ENCODE results near the gene SF3B2. TPM values are rescaled to one million over a fixed set of nuclear protein-coding genes. Genes with fewer than 3 reads are reported as not detected.

The SF3B2 gene
- polyA plus RNA-seq, 3 donors, result 32.1 to 107 (median 52.6) TPM

- H3K4me1 Mint-ChIP-seq, result peaks cover 38% of the 10 kb centered on the region
- H3K4me3 ChIP-seq (replicated peaks in 1 of 3; ENCODE audit: low read depth in 2 of 3, low read length in 3 of 3), result no peak overlapping the region
- no peak overlapping the region for H3K27ac Mint-ChIP-seq
- H3K79me2 ChIP-seq (ENCODE audit: insufficient read depth, low read length), result peaks cover 57% of the 10 kb centered on the region
- WGBS (ENCODE audit: insufficient coverage), result no CpG with 5 or more reads among the region's 1 CpG
- no peak overlapping the region for H2AFZ ChIP-seq (ENCODE audit: insufficient read depth, low read depth, low read length, poor library complexity, severe bottlenecking)
- peaks cover 34 to 51% of the 10 kb centered on the region in 2 donors for H3K36me3 Mint-ChIP-seq
- no peaks in the 10 kb centered on the region for H3K9me3 ChIP-seq (replicated peaks in 1 of 2; ENCODE audit: control insufficient read depth in 1 of 2, insufficient read depth in 1 of 2, low read length in 2 of 2)
- H4K20me1 ChIP-seq (ENCODE audit: insufficient read depth, low read length), result peaks cover 18% of the 10 kb centered on the region
- no peak for DNase-seq
- peaks cover 0 to 5% (median 1%) of the 10 kb centered on the region in 3 donors for H3K27me3 Mint-ChIP-seq (ENCODE audit: low read depth in 3 of 3)
- no peak for TF ChIP-seq CTCF (IDR thresholded peaks at IDR 0.05)
- H3K4me2 ChIP-seq (replicated peaks; ENCODE audit: extremely low read depth, low read length, poor library complexity, severe bottlenecking), result no peak overlapping the region
- no peaks in the 10 kb centered on the region for H3K27me3 ChIP-seq (ENCODE audit: control insufficient read depth in 2 of 2, insufficient read depth in 2 of 2, low read length in 2 of 2)
- intact Hi-C loops (cut with micrococcal nuclease), result loop anchor here in 1 of 2 donors (5.0 kb wide), 2 partner anchors 39 to 59 kb away; no protein-coding TSS in a partner anchor
- H3K36me3 ChIP-seq (replicated peaks in 1 of 2; ENCODE audit: control insufficient read depth in 1 of 2, insufficient read depth in 2 of 2, low read length in 2 of 2), result peaks cover 4 to 41% of the 10 kb centered on the region in 2 donors
- H3K4me3 Mint-ChIP-seq, result no peak overlapping the region
- H3K9me3 Mint-ChIP-seq, result peaks cover 0 to 2% (median 0%) of the 10 kb centered on the region in 7 donors
- no peak overlapping the region for H3K9ac ChIP-seq (ENCODE audit: insufficient read depth, low read length, poor library complexity, severe bottlenecking)
- no peak overlapping the region for H3K27ac ChIP-seq (ENCODE audit: low read depth in 1 of 2, low read length in 2 of 2)
- H3K4me1 ChIP-seq (ENCODE audit: control insufficient read depth in 1 of 2, insufficient read depth in 2 of 2, low read length in 2 of 2), result peaks cover 22 to 32% of the 10 kb centered on the region in 2 donors
Observed at GRCh38 chr11:66073669-66074068, 21.5 kb downstream of the SF3B2 start.

GRCh38 chr11:66075273-66075672 is 23.1 kb downstream of the SF3B2 start:
- H3K9ac ChIP-seq (ENCODE audit: insufficient read depth, low read length, poor library complexity, severe bottlenecking), result no peak overlapping the region
- Mint-ChIP-seq H3K4me1 (peaks cover 43% of the 10 kb centered on the region), H3K9me3 (peaks cover 0 to 2% (median 0%) of the 10 kb centered on the region in 7 donors), H3K36me3 (peaks cover 40 to 53% of the 10 kb centered on the region in 2 donors), H3K27me3 (ENCODE audit: low read depth in 3 of 3) (peaks cover 0 to 5% (median 1%) of the 10 kb centered on the region in 3 donors), H3K27ac (no peak overlapping the region), H3K4me3 (no peak overlapping the region)
- intact Hi-C loops (cut with micrococcal nuclease), result no loop called here
- no peaks in the 10 kb centered on the region for H3K27me3 ChIP-seq (ENCODE audit: control insufficient read depth in 2 of 2, insufficient read depth in 2 of 2, low read length in 2 of 2)
- H3K4me2 ChIP-seq (replicated peaks; ENCODE audit: extremely low read depth, low read length, poor library complexity, severe bottlenecking), result no peak overlapping the region
- DNase-seq, result no peak
- peaks cover 18% of the 10 kb centered on the region for H4K20me1 ChIP-seq (ENCODE audit: insufficient read depth, low read length)
- no CpG with 5 or more reads among the region's 4 CpGs for WGBS (ENCODE audit: insufficient coverage)
- H2AFZ ChIP-seq (ENCODE audit: insufficient read depth, low read depth, low read length, poor library complexity, severe bottlenecking), result no peak overlapping the region
- no peaks in the 10 kb centered on the region for H3K9me3 ChIP-seq (replicated peaks in 1 of 2; ENCODE audit: control insufficient read depth in 1 of 2, insufficient read depth in 1 of 2, low read length in 2 of 2)
- peaks cover 15 to 33% of the 10 kb centered on the region in 2 donors for H3K4me1 ChIP-seq (ENCODE audit: control insufficient read depth in 1 of 2, insufficient read depth in 2 of 2, low read length in 2 of 2)
- no peak overlapping the region for H3K4me3 ChIP-seq (replicated peaks in 1 of 3; ENCODE audit: low read depth in 2 of 3, low read length in 3 of 3)
- H3K36me3 ChIP-seq (replicated peaks in 1 of 2; ENCODE audit: control insufficient read depth in 1 of 2, insufficient read depth in 2 of 2, low read length in 2 of 2), result peaks cover 4 to 41% of the 10 kb centered on the region in 2 donors
- H3K27ac ChIP-seq (ENCODE audit: low read depth in 1 of 2, low read length in 2 of 2), result no peak overlapping the region
- H3K79me2 ChIP-seq (ENCODE audit: insufficient read depth, low read length), result peaks cover 73% of the 10 kb centered on the region
- TF ChIP-seq CTCF (IDR thresholded peaks at IDR 0.05), result no peak

Data from CD14-positive monocyte (primary cell).